Renal cortex interstitium (tissue), 15 donors: ENCODE measurements around the gene CCSER2. TPM values are rescaled to one million over a fixed set of nuclear protein-coding genes. Genes with fewer than 3 reads are reported as not detected.
"Not testable (repeated sequence)": the region's sequence is repeated elsewhere in the genome, so short reads cannot be mapped to it uniquely, and the experiment has no call there.

Experiments
- DNase-seq, 11 donors: peaks; one replicate each; pipeline ENCODE4 v3.0.0-alpha.2; 2013; ENCODE audit warnings: low read depth in 9 of 11, low spot score in 4 of 11; ENCODE audit errors: extremely low read depth in 1 of 11
- long read RNA-seq, 16 experiments: transcript quantifications; one replicate each; lab custom pipeline, GENCODE V29; 2026
- polyA plus RNA-seq, 3 donors: library from polyadenylated mRNA; unstranded; fragments of 120-200 nt; gene quantifications; one replicate each; pipeline ENCODE4 v1.2.1, GENCODE V29; 2013; ENCODE audit not compliant: insufficient read length in 3 of 3

CCSER2 gene
- polyA plus RNA-seq = 10 to 100 TPM; 25.9 to 28.6 (median 28.6) TPM
- long read RNA-seq, donor 1 = 0 reads
- long read RNA-seq, donor 2 = 0 reads
- long read RNA-seq, donor 3, full-length matches to known transcripts = 1 of 6 reads
- long read RNA-seq, donor 3, partial matches to known transcripts = 5 of 6 reads
- long read RNA-seq, donor 3, other reads (novel, unspliced or antisense) = 0 of 6 reads
- long read RNA-seq, donor 4, full-length matches to known transcripts = 2 of 12 reads
- long read RNA-seq, donor 4, partial matches to known transcripts = 10 of 12 reads
- long read RNA-seq, donor 4, other reads (novel, unspliced or antisense) = 0 of 12 reads
- long read RNA-seq, donor 5 = 0 reads
- long read RNA-seq, donor 6, full-length matches to known transcripts = 2 of 7 reads
- long read RNA-seq, donor 6, partial matches to known transcripts = 5 of 7 reads
- long read RNA-seq, donor 6, other reads (novel, unspliced or antisense) = 0 of 7 reads
- long read RNA-seq, donor 7, full-length matches to known transcripts = 4 of 29 reads
- long read RNA-seq, donor 7, partial matches to known transcripts = 25 of 29 reads
- long read RNA-seq, donor 7, other reads (novel, unspliced or antisense) = 0 of 29 reads
- long read RNA-seq, donor 8, full-length matches to known transcripts = 1 of 27 reads
- long read RNA-seq, donor 8, partial matches to known transcripts = 26 of 27 reads
- long read RNA-seq, donor 8, other reads (novel, unspliced or antisense) = 0 of 27 reads
- long read RNA-seq, donor 9, full-length matches to known transcripts = 2 of 2 reads
- long read RNA-seq, donor 9, partial matches to known transcripts = 0 of 2 reads
- long read RNA-seq, donor 9, other reads (novel, unspliced or antisense) = 0 of 2 reads
- long read RNA-seq, donor 10, full-length matches to known transcripts = 2 of 2 reads
- long read RNA-seq, donor 10, partial matches to known transcripts = 0 of 2 reads
- long read RNA-seq, donor 10, other reads (novel, unspliced or antisense) = 0 of 2 reads
- long read RNA-seq, donor 11, full-length matches to known transcripts = 2 of 2 reads
- long read RNA-seq, donor 11, partial matches to known transcripts = 0 of 2 reads
- long read RNA-seq, donor 11, other reads (novel, unspliced or antisense) = 0 of 2 reads
- long read RNA-seq, donor 12 = 0 reads
- long read RNA-seq, donor 13 = 0 reads
- long read RNA-seq, donor 14, full-length matches to known transcripts = 3 of 3 reads
- long read RNA-seq, donor 14, partial matches to known transcripts = 0 of 3 reads
- long read RNA-seq, donor 14, other reads (novel, unspliced or antisense) = 0 of 3 reads
- long read RNA-seq, donor 15, full-length matches to known transcripts = 1 of 1 reads
- long read RNA-seq, donor 15, partial matches to known transcripts = 0 of 1 reads
- long read RNA-seq, donor 15, other reads (novel, unspliced or antisense) = 0 of 1 reads
- long read RNA-seq, donor 16, full-length matches to known transcripts = 7 of 22 reads
- long read RNA-seq, donor 16, partial matches to known transcripts = 15 of 22 reads
- long read RNA-seq, donor 16, other reads (novel, unspliced or antisense) = 0 of 22 reads

- peak in 10 of 11 donors; percentile 8 to 90 (median 86) for DNase-seq
These were observed at the start of gene CCSER2 for GRCh38 chr10:84328418-84329195. Gene CCSER2 (plus strand): TSS chr10:84328589. CDS start chr10:84371053, 42,464 bp downstream.

- not testable (repeated sequence) for DNase-seq
These were observed 48.4 kb upstream of the CCSER2 start for GRCh38 chr10:84279876-84280475.

GRCh38 chr10:84286695-84287094 is 41.7 kb upstream of the CCSER2 start:
- no peak for DNase-seq

GRCh38 chr10:84288151-84288550 is 40.2 kb upstream of the CCSER2 start:
- DNase-seq = no peak

- DNase-seq = no peak
These were observed 38.7 kb upstream of the CCSER2 start for GRCh38 chr10:84289521-84290200.

GRCh38 chr10:84290235-84290634 is 38.2 kb upstream of the CCSER2 start:
- DNase-seq = no peak

GRCh38 chr10:84291384-84291783 is 37.0 kb upstream of the CCSER2 start:
- DNase-seq = peak; percentile 13 to 76 (median 52)

- no peak for DNase-seq
These were observed 35.9 kb upstream of the CCSER2 start for GRCh38 chr10:84292502-84292901.

- DNase-seq = no peak
These were observed 35.2 kb upstream of the CCSER2 start for GRCh38 chr10:84293171-84293570.

- DNase-seq = no peak
These were observed 34.8 kb upstream of the CCSER2 start for GRCh38 chr10:84293574-84294016.

GRCh38 chr10:84294766-84295447 is 33.5 kb upstream of the CCSER2 start:
- DNase-seq = no peak

- peak in 1 of 11 donors; percentile 3 for DNase-seq
These were observed 32.1 kb upstream of the CCSER2 start for GRCh38 chr10:84296091-84296981.

GRCh38 chr10:84298057-84298456 is 30.3 kb upstream of the CCSER2 start:
- DNase-seq = no peak

- DNase-seq = no peak
These were observed 26.2 kb upstream of the CCSER2 start for GRCh38 chr10:84302223-84302622.

GRCh38 chr10:84306751-84307384 is 21.5 kb upstream of the CCSER2 start:
- DNase-seq = no peak
